NCI-H774 (cell line): Measurements from ENCODE around the gene SUSD3.
"Not testable (repeated sequence)": the region's sequence is repeated elsewhere in the genome, so short reads cannot be mapped to it uniquely, and the experiment has no call there.

Source experiments
- DNase-seq: peaks from one replicate; lab custom pipeline; 2025; lab: John Stamatoyannopoulos, UW

Gene SUSD3

GRCh38 chr9:93112116-93112863 lies 53.8 kb downstream of the SUSD3 start:
- no peak for DNase-seq

- no peak for DNase-seq
These were observed 54.4 kb downstream of the SUSD3 start for GRCh38 chr9:93112864-93113389.

- no peak for DNase-seq
These were observed 55.9 kb downstream of the SUSD3 start for GRCh38 chr9:93114169-93114983.

- no peak for DNase-seq
These were observed 56.5 kb downstream of the SUSD3 start for GRCh38 chr9:93114984-93115335.

GRCh38 chr9:93115486-93116071 lies 57.1 kb downstream of the SUSD3 start:
- no peak for DNase-seq

- DNase-seq: no peak
These were observed 57.8 kb downstream of the SUSD3 start for GRCh38 chr9:93116072-93116961.

GRCh38 chr9:93117521-93117920 lies 59.0 kb downstream of the SUSD3 start:
- not testable (repeated sequence) for DNase-seq

GRCh38 chr9:93117924-93118862 lies 59.7 kb downstream of the SUSD3 start:
- DNase-seq: no peak

GRCh38 chr9:93118863-93119702 lies 60.6 kb downstream of the SUSD3 start:
- DNase-seq: no peak

- DNase-seq: no peak
These were observed 61.1 kb downstream of the SUSD3 start for GRCh38 chr9:93119703-93119952.

GRCh38 chr9:93119953-93120845 lies 61.7 kb downstream of the SUSD3 start:
- no peak for DNase-seq

GRCh38 chr9:93120846-93121315 lies 62.4 kb downstream of the SUSD3 start:
- DNase-seq: no peak

- DNase-seq: no peak
These were observed 63.1 kb downstream of the SUSD3 start for GRCh38 chr9:93121316-93122241.

GRCh38 chr9:93122721-93123221 lies 64.3 kb downstream of the SUSD3 start:
- no peak for DNase-seq

GRCh38 chr9:93123561-93124283 lies 65.2 kb downstream of the SUSD3 start:
- DNase-seq: no peak

- no peak for DNase-seq
These were observed 66.3 kb downstream of the SUSD3 start for GRCh38 chr9:93124793-93125192.
